OCI-LY3 (cell line): ENCODE results near the gene RBBP8NL.

Experiments
- CTCF ChIP-seq: fragments of 200-600, 300-600 bp; sonication (generic); IDR thresholded peaks from 2 replicates; pipeline ENCODE4 v1.5.1; 2014; ENCODE audit warnings: antibody characterized with exemption, low read length, low read depth
- EZH2phosphoT487 ChIP-seq: fragments of 200-600 bp; shearing (Covaris generic); IDR thresholded peaks from 2 replicates; pipeline ENCODE4 v1.6.1; 2018; ENCODE audit warnings: antibody characterized with exemption, mixed run types, low read depth

- TF ChIP-seq CTCF (no peak), EZH2phosphoT487 (no peak)
These were observed 33.8 kb upstream of the RBBP8NL start for GRCh38 chr20:62461157-62461556.
